ENCODE measurements around the gene ASB17.
"Not testable (repeated sequence)": the region's sequence is repeated elsewhere in the genome, so short reads cannot be mapped to it uniquely, and the experiment has no call there.

Gene ASB17, protein sequence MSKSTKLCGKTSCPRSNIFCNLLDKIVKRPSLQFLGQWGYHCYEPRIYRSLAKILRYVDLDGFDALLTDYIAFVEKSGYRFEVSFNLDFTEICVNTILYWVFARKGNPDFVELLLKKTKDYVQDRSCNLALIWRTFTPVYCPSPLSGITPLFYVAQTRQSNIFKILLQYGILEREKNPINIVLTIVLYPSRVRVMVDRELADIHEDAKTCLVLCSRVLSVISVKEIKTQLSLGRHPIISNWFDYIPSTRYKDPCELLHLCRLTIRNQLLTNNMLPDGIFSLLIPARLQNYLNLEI

DNA sequence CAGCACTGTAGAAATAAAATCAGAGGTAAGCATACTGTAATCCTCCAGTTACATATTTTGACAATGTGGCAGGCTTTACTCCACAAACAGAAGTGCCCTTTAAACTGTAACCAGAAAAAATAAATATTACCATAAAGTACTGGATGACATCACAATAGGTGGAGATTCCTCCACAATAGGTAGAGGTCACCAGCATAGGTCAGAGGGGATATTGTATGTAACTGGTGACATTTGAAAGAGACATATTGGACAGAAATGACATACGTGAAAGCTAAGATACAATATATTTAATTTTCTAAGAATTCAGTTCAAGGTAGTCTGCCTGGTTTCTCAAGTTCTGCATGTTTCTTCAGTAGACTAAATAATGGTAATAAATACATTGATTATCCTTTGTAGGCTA is at the start of gene ASB17:
ASB17 (minus strand) TSS at position 101 of the 400 bp plus-strand sequence. CDS start 113 bp downstream, outside the sequence.
- DNase-seq (ENCODE audit: low read depth in 3 of 3): no peak

DNA sequence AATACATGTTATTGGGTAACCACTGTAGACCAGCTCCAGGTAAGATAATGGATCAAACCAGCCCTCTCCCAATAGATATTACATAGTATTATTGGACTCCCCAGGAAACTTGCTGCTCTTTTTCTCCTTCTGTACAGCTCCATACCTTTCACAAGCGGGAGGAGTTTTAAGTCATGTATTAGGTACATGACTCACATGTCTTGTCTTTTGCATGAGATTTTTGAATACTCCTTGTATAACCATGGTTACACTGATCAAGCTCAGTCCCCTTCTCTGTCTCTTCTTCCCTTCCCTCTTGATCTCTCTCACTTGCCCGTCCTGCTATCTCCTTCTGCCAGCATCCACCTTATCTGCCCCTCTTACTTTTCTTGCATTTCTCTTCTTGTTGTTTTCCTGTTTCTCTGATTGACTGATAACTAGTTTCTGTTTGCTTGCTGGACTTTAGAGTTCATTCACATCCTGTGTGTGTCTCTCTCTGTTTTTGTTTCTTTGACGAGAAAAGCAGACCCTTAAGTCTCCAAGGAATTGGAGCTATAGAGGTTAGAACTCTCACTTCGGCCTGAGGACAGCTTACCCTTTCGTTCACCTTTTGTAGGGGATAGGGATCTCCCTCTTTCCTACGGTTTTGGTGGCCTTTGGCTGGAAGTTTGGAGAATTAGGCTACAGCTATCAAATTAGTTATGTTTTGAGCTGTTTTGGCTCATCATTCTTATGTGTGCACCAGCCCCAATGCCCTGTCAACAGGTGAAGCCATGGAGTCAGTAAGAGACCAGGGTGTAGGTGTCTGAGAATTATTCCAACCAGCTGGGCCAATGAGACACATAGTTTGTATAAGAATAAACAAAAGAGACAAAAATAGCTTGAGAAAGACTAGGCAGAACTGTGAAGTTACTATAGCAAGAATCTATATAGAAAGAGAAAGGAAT is 49.0 kb upstream of the ASB17 start:
- no peak for DNase-seq (ENCODE audit: low read depth in 3 of 3)

DNA sequence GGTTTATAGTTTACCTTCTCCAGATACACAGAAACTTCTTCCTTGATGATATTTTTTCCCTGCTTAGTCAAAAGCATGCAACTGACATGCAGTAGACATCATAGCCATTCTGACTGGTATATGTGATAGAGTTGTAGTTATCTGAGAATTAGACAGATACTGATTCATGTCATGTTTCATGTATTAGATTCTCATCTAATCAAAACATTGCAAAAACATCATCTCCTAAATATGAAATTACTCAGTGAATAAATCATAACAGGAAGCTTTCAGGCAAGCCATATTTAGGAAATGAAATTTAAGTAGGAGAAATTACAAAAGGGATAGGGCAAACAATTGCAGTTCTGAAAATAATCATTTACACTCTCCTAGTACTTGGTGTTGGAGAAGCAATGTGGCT is 38.4 kb upstream of the ASB17 start:
- no peak for DNase-seq (ENCODE audit: low read depth in 3 of 3)

DNA sequence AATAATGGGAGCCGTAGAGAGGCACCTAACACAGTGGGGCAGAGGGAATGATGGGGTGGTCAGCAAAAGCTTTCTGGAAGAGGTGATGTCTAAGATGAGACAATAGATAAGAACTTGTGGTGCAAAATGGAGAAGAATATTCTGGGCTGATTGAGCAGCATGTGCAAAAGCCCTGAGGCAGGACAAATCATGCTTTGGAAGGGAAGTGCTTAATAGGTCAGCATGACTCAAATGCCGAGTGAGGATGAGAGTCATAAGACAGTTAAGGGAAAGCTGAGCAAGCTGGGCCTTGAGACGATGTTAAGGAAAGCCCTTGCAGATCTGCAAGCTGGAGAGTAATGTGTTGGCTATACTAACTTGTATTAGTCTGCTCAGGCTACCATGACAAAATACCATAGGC is 37.3 kb upstream of the ASB17 start:
- DNase-seq (ENCODE audit: low read depth in 3 of 3): no peak

DNA sequence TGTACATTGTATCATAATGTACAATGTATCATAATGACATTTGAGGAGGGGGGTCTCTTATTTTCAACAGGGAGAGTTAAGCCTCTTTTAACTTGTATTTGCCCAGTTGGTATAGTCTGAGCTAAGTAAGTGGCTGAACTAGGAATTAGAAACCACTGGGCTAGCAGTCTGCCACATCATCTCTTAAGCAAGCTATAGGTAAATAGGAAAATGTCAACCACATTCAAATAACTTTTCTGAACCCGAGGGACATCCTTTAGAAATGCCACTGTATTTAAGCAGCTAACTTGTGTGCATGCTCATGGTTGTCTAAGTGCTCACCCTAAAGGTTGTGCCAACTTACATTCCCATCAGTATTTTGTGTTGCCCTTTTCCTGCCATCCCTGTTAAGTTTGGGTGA is 35.5 kb upstream of the ASB17 start:
- DNase-seq (ENCODE audit: low read depth in 3 of 3): no peak

DNA sequence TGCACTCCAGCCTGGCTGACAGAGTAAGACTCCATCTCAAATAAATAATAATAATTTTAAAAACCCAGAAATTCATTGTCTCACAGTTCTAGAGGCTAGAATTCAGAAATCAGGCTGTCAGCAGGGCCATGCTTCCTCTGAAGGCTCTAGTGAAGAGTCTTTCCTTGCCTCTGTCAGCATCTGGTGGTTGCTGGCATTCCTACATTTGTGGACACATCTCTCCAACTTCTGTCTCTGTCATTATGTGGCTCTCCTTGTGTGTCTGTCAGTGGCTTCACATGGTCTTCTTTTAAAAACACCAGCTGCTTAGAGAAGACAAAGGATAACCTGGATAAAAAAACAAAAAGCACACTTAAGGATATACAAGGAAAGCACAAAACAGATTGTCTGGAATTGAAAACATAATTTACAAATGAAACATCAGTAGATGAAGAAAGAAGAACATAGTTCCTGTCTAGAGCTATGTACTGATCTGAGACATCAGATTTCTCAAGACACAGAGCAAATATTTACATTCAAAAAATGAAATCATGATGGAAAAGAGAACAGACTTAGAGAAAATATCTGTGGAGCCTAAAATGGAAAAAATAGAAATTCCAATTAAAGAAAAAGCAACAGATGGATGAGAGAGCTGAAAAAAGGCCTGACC is 32.7 kb upstream of the ASB17 start:
- no peak for DNase-seq (ENCODE audit: low read depth in 3 of 3)

DNA sequence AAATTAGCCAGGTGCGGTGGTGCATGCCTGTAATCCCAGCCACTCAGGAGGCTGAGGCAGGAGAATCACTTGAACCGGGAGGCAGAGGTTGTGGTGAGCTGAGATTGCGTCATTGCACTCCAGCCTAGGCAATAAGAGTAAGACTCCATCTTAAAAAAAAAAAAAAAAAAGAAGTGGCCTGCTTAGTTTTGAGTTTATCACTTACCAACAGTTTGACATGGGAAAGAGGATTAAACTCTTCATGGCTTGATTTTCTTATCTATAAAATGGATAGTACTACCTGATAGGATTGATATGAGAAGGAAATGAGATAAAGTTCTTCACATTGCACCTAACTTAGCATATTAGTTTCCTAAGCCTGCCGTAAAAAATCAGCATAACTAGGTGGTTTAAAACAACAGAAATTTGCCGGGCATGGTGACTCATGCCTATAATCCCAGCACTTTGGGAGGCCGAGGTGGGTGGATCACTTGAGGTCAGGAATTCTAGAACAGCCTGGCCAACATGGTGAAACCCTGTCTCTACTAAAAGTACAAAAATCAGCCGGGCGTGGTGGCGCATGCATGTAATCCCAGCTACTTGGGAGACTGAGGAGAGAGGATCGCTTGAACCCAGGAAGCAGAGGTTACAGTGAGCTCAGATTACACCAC is 32.0 kb upstream of the ASB17 start:
- not testable (repeated sequence) for DNase-seq (ENCODE audit: low read depth in 3 of 3)

DNA sequence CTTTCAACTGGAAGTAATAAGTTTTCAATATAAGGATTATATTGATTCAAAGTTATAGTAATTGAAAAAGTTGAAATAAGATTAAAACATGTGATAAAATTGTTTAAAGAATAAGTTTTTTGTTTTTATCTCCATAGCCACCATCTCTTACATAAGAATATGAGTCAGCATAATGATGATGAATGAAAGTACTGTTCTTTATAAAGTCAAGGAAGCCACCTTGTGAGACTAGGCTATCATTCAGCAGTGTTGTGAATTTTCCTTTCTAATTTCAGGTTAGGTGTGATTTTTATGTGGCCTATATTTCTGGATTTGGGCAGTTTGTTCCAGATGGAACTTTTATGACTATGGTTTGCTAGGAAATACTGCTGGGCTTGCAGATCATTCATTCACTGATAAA is 22.4 kb upstream of the ASB17 start:
- no peak for DNase-seq (ENCODE audit: low read depth in 3 of 3)

DNA sequence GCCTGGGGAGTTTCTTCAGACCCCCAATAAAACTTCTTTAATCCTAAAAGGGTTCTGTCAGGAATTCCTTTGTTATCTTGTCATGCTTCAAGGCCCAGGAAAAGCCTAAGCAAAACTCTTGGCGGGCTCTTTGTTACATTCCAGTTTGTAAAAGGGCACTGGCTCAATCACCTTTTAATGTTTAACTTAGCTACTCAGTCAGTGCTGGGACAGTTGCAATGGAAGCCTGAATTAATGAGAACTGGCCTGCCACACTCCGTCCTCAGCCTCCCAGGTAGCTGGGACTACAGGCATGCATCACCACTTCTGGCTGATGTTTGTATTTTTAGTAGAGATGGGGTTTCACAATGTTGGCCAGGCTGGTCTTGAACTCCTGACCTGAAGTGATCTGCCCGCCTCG is 21.3 kb upstream of the ASB17 start:
- no peak for DNase-seq (ENCODE audit: low read depth in 3 of 3)

DNA sequence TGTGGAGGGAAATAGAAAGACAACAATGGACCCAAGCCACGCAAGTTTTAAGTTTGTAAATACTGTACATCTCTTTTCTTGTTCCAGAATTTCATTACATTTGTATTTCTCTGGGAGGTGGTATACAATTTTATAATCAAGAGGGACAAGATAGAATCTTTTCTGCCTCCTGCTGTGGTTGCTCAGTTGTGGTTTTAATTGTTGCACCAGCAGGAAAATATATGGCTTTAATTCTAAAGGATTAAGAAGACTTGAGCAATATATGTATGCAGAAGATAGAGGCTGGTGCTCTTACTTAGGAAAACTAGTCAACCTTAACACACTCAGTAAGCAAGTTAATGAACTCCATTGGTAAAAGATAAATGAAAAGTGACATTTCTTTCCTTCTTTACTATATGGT is 19.8 kb upstream of the ASB17 start:
- DNase-seq (ENCODE audit: low read depth in 3 of 3): no peak

DNA sequence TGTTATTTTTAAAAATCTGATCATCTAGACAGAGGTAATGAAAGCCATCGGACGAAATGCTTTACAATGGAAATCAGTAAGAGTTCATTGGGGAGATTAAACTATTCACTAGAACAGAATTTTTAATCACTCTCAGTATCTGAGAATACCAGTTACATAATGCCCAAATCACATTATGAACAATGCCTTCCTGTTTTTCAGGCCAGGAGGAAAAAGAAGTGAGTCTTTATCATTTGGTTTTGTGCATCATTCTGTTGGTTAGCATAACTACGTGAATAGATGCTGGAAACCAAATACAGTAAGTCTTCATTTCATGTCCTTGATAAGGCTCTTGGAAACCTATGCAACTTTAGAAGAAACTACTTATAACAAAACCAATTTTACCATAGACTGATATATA is 18.0 kb upstream of the ASB17 start:
- DNase-seq (ENCODE audit: low read depth in 3 of 3): no peak

DNA sequence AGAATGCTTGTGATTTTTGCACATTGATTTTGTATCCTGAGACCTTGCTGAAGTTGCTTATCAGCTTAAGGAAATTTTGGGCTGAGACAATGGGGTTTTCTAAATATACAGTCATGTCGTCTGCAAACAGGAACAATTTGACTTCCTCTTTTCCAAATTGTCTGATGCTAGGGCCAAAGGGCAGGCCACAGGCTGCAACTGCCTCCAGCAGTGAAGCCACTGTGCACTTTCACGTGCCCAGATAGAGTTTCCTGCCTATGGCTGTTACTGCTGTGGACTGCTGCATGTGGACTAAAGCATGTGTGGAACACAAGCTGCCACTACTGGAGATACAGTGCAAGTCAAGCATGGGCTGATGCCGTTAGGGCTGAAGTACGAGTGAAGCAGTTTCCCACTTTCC is 10.8 kb upstream of the ASB17 start:
- DNase-seq (ENCODE audit: low read depth in 3 of 3): not testable (repeated sequence)

DNA sequence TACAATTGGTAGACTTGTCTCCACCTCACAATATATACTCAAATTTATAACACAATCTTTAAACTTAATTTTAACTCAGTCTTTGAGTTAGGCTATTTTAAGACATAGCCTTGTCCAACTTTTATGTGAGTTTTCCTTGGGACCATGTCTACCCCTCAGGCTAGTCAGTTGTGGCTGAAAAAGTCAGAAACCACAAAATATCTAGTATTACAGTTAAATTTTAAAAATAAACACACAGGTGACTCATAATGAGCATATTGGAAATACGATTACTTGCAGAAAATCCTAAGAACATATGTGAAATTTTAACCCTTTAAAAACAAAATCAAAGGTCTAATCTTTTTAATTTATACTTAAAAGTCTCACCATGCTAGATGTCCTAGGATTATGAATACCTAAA is 4.8 kb upstream of the ASB17 start:
- no peak for DNase-seq (ENCODE audit: low read depth in 3 of 3)

DNA sequence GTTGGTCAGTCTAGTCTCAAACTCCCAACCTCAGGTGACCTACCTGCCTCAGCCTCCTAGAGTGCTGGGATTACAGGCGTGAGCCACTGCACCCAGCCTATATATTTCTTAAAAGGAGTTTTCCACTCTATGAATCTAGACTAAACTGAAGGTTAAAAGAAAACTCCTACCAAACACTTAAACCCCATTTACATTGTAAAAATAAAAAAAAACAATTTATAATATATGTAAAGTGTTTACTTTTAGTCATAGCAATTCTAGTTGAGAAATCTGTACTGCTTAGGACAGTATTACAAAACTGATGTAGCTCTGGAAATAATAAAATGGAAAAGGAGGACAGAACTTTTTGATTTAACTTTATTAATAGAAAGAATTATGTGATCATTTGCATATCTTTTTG is 9.5 kb downstream of the ASB17 start:
- no peak for DNase-seq (ENCODE audit: low read depth in 3 of 3)

DNA sequence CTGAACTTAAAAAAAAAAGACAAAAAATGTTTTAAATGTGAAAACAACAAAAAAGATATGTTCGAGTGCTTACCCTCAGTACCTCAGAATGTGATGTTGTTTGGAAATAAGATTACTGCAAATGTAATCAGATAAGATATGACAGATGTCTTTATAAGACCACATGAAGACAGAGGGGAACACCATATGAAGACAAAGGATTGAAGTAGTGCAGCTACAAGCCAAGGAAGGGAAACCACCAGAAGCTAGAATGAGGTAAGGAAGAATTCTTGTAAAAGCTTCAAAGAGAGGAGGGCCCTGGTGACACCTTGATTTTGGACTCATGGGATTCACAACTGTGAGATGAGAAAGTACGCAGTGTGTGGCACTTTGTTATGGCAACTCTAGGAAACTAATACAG is 15.4 kb downstream of the ASB17 start:
- no peak for DNase-seq (ENCODE audit: low read depth in 3 of 3)

DNA sequence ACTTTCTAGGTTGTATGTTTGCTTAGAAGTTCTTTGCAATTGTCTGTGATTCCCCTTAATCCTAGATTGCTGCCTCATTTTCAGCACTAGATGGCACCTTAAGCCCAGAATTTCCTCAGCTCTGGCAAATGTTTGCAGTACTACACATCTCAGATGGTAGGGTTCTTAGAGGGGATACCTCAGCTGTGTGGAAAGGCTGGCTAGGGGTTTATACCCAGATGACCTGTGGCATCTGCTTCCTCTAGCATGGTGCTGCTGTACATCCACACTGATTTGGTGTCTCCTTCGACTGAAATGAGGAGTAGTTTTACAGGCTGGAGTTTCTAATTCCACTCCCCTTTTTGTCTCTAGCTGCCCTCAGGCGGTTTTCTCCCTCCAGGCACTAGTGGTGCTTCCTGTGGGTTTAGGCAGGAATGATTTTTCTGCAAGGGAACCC is 23.5 kb downstream of the ASB17 start:
- no peak for DNase-seq (ENCODE audit: low read depth in 3 of 3)

DNA sequence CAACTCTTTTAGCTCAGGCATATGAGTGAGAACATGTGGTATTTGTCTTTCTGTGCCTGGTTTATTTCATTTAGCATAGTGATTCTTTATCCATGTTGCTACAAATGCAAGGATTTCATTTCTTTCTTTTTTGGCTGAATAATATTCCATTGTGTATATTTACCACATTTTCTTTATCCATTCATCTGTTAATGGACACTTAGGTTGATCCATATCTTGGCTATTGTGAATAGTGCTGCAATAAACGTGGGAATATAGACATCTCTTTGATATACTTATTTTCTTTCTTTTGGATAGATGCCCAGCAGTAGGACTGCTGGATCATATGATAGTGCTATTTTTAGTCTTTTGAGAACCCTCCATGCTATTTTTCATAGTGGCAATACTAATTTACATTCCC is 30.8 kb downstream of the ASB17 start:
- no peak for DNase-seq (ENCODE audit: low read depth in 3 of 3)

DNA sequence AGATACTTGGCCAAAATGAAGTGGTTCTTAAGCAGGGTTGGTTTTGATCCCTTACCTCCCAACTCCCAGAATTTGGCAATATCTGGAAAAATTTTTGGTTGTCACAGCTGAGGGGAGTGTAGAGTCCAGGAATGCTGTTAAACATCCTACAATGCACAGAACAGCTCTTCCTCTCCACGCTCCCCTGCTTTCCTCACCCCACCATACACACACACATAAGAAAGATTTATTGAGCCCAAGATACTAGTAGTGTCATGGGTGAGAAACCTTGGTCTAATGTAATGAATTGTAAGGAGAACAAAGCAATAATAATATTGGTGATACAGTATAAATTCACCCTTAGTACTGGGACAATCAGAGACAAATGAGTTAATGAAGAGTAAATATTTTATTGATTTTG is 47.8 kb downstream of the ASB17 start:
- DNase-seq (ENCODE audit: low read depth in 3 of 3): no peak

DNA sequence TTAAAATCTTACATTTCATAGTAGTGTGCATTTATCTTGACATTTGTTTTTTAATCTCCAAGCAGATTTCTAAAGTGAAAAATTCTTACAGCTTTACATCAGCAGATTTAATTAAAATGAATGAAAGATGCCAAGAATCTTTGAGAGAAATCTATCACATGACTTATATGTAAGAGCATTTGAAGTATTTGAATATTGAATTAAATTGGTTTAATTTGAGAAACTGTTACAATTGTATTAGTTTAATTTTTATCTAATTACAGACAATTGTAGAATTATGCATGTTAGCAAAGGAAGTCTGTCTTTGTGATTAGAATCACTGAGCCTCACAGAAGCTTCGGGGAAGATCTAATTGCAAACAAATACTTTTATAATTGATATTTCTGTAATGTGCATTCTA is 52.2 kb downstream of the ASB17 start:
- DNase-seq (ENCODE audit: low read depth in 3 of 3): no peak

DNA sequence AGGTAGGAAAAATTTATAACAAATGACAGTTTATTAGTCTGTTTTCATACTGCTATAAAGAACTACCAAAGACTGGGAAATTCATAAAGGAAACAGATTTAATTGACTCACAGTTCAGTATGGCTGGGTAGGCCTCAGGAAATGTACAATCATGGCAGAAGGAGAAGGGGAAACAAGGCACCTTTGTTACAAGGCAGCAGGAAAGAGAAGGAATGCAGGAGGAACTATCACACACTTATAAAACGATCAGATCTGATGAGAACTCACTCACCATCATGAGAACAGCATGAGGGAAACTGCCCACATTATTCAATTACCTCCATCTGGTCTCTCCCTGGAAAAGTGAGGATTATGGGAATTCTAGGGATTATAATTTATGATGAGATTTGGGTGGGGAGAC is 61.3 kb downstream of the ASB17 start:
- no peak for DNase-seq (ENCODE audit: low read depth in 3 of 3)

Measured in stimulated activated CD4-positive, alpha-beta T cell treated with anti-CD3 and anti-CD28 coated beads, TNF-alpha, amount 100 ng/mL, for 24 hours (primary cell).